Uterus (tissue), 4 donors: Measurements from ENCODE around the gene SLC35F1. TPM values are rescaled to one million over a fixed set of nuclear protein-coding genes. Genes with fewer than 3 reads are reported as not detected.
"Not testable (repeated sequence)": the region's sequence is repeated elsewhere in the genome, so short reads cannot be mapped to it uniquely, and the experiment has no call there.

Experiments
- DNase-seq, 2 donors: peaks; one replicate each; pipeline ENCODE4 v3.0.0-alpha.2; 2019 to 2020
- H3K27ac ChIP-seq, 2 donors: fragments of 200-600 bp; sonication (generic); 1 replicate in 1 of 2; 2 replicates in 1 of 2; pipeline ENCODE4 v1.5.1; 2016 to 2018
- H3K27me3 ChIP-seq, 2 donors: fragments of 200-600 bp; sonication (generic); one replicate each; pipeline ENCODE4 v1.5.1; 2018 to 2019; ENCODE audit warnings: control low read depth in 1 of 2
- H3K36me3 ChIP-seq, 2 donors: fragments of 200-600 bp; sonication (generic); one replicate each; pipeline ENCODE4 v1.5.1; 2019; ENCODE audit warnings: control low read depth in 1 of 2
- H3K4me1 ChIP-seq, 2 donors: fragments of 200-600 bp; sonication (generic); one replicate each; pipeline ENCODE4 v1.5.1; 2018 to 2019; ENCODE audit warnings: control low read depth in 1 of 2
- H3K4me3 ChIP-seq, 2 donors: fragments of 200-600 bp; sonication (generic); 1 replicate in 1 of 2; 2 replicates in 1 of 2; pipeline ENCODE4 v1.5.1; 2018 to 2019; ENCODE audit warnings: mild to moderate bottlenecking in 1 of 2
- H3K9me3 ChIP-seq, 2 donors: fragments of 200-600 bp; sonication (generic); one replicate each; pipeline ENCODE4 v1.5.1; 2019; ENCODE audit warnings: control low read depth in 1 of 2
- CTCF ChIP-seq, 4 experiments: fragments of 200-600 bp in 2 of 4; fragments of 450-650 bp in 2 of 4; sonication (generic) in 2 of 4; IDR thresholded peaks; one replicate each; pipeline ENCODE4 v1.5.1; 2016 to 2019; ENCODE audit warnings: antibody characterized with exemption in 4 of 4, mild to moderate bottlenecking in 2 of 4, moderate library complexity in 1 of 4
- POLR2A ChIP-seq, 2 donors: fragments of 450-650 bp; IDR thresholded peaks; one replicate each; pipeline ENCODE4 v1.6.1; 2016; ENCODE audit warnings: antibody characterized with exemption in 2 of 2, mild to moderate bottlenecking in 1 of 2, moderate library complexity in 1 of 2
- intact Hi-C: fragments of 100-400 bp; cut with DNase I; formaldehyde crosslinking; loops from one replicate; pipeline ENCODE4 v1.15.1; 2023; ENCODE audit warnings: low total_unique reads
- total RNA-seq, 4 donors: library from RNA; depleted of rRNA in 3 of 4; stranded (reverse); fragments of >200 nt in 3 of 4; gene quantifications; one replicate each; pipeline versions ENCODE4 v1.1.0 to v1.2.4, GENCODE V29; 2014 to 2023
- donor health status: DM: yes; HTN: yes; CAD: no.

SLC35F1 gene
- total RNA-seq, 4 donors from 2014 or later = 1.0 to 12.1 (median 9.7) TPM

GRCh38 chr6:118016532-118016931 is 109.5 kb downstream of the SLC35F1 start:
- H3K4me3 ChIP-seq = no peak overlapping the region
- H3K27me3 ChIP-seq = no peaks in the 10 kb centered on the region
- no peak for TF ChIP-seq CTCF (IDR thresholded peaks at IDR 0.05)
- H3K36me3 ChIP-seq = no peaks in the 10 kb centered on the region
- H3K27ac ChIP-seq = no peak overlapping the region
- no peaks in the 10 kb centered on the region for H3K9me3 ChIP-seq
- DNase-seq = no peak
- intact Hi-C loops = no loop called here
- peaks cover 0 to 4% of the 10 kb centered on the region in 2 donors for H3K4me1 ChIP-seq

DNA sequence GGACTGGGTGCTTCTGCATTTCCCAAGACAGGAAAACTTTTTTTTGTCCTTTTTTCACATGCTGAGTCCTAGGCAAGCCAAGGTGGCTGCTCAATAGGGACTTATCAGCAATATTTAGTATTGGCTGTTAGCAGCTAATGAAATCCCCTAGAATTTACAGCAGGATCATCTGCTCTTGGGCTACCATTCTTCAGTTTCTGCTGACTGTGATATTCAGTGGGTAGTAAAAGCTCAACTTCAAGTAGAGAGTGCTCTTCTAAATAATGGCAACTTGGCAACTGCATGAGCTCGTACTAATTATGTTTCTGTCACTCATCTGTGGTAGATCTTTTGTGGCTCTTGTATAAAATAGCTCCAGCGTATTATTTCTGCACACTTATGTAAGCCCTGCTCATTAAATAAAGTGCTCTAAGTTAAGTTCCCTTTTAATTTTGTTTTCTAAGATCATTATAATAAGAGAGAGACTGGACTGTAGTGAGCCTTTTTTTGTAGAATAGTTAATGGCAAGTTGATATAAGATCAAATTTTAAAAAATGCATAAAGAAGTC is 110.3 kb downstream of the SLC35F1 start:
- intact Hi-C loops = no loop called here
- no peaks in the 10 kb centered on the region for H3K27me3 ChIP-seq
- DNase-seq = no peak
- H3K4me1 ChIP-seq = peaks cover 0 to 4% of the 10 kb centered on the region in 2 donors
- H3K9me3 ChIP-seq = no peaks in the 10 kb centered on the region
- H3K36me3 ChIP-seq = no peaks in the 10 kb centered on the region
- H3K4me3 ChIP-seq = no peak overlapping the region
- no peak for TF ChIP-seq POLR2A (IDR thresholded peaks at IDR 0.05)
- TF ChIP-seq CTCF (IDR thresholded peaks at IDR 0.05) = no peak
- H3K27ac ChIP-seq = no peak overlapping the region

- no peaks in the 10 kb centered on the region for H3K36me3 ChIP-seq
- intact Hi-C loops = no loop called here
- TF ChIP-seq POLR2A (IDR thresholded peaks at IDR 0.05) (no peak), CTCF (IDR thresholded peaks at IDR 0.05) (no peak)
- H3K4me1 ChIP-seq = no peaks in the 10 kb centered on the region
- H3K9me3 ChIP-seq = no peaks in the 10 kb centered on the region
- DNase-seq = no peak
- H3K27me3 ChIP-seq = no peaks in the 10 kb centered on the region
- no peak overlapping the region for H3K27ac ChIP-seq
- no peak overlapping the region for H3K4me3 ChIP-seq
Observed at GRCh38 chr6:118023771-118024170, 116.7 kb downstream of the SLC35F1 start.

- Histone ChIP-seq H3K27me3 (no peaks in the 10 kb centered on the region), H3K36me3 (no peaks in the 10 kb centered on the region), H3K27ac (no peak overlapping the region), H3K4me3 (no peak overlapping the region), H3K9me3 (no peaks in the 10 kb centered on the region), H3K4me1 (no peaks in the 10 kb centered on the region)
- intact Hi-C loops = no loop called here
- DNase-seq = no peak
- no peak for TF ChIP-seq CTCF (IDR thresholded peaks at IDR 0.05)
- no peak for TF ChIP-seq POLR2A (IDR thresholded peaks at IDR 0.05)
Observed at GRCh38 chr6:118029967-118030366, 122.9 kb downstream of the SLC35F1 start.

DNA sequence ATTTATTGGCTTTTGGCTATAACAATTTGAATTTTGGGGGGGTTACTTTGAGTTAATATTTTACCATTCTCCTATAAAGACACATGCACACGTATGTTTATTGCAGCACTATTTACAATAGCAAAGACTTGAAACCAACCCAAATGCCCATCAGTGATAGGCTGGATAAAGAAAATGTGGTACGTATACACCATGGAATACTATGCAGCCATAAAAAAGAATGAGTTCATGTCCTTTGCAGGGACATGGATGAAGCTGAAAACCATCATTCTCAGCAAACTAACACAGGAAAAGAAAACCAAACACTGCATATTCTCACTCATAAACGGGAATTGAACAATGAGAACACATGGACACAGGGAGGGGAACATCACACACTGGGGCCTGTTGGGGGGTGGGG is 130.4 kb downstream of the SLC35F1 start:
- H3K36me3 ChIP-seq, H3K27me3 ChIP-seq, H3K9me3 ChIP-seq, DNase-seq, H3K27ac ChIP-seq, H3K4me1 ChIP-seq, H3K4me3 ChIP-seq, intact Hi-C loops: not testable (repeated sequence)

DNA sequence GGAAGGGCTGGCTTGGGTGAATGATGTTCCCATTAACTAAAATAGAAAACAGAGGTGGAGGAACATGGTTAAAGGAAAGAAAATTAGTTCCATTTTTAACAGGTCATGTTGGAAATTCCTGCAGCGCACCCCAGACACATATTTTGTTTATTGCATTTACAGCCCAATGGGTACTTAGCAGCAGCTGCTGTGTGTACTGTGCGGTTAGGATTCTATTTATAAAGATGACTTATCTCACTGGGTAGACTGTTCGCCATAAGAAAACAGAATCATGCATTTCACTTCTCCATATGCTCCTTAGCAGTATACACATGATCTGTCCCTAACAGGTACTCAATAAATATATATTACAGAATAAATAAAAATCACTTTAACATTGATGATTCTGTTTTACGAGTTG is 135.8 kb downstream of the SLC35F1 start:
- H3K27me3 ChIP-seq = no peaks in the 10 kb centered on the region
- intact Hi-C loops = no loop called here

More for the DNA sequence above, 135.8 kb downstream of the SLC35F1 start:
- H3K9me3 ChIP-seq = no peaks in the 10 kb centered on the region
- no peaks in the 10 kb centered on the region for H3K36me3 ChIP-seq
- H3K27ac ChIP-seq = no peak overlapping the region
- H3K4me3 ChIP-seq = no peak overlapping the region
- H3K4me1 ChIP-seq = no peaks in the 10 kb centered on the region
- TF ChIP-seq POLR2A (IDR thresholded peaks at IDR 0.05) = no peak
- no peak for TF ChIP-seq CTCF (IDR thresholded peaks at IDR 0.05)
- no peak for DNase-seq
